Astrocyte of the spinal cord (primary cell): ENCODE data around the gene EDEM3.
"Not testable (repeated sequence)": the region's sequence is repeated elsewhere in the genome, so short reads cannot be mapped to it uniquely, and the experiment has no call there.

Experiments
- DNase-seq: peaks from one replicate; pipeline ENCODE4 v3.0.0; 2011; ENCODE audit warnings: low read depth, low spot score
- H3K4me3 ChIP-seq: 2 replicates; pipeline ENCODE4 v1.5.1; 2011; ENCODE audit warnings: low read depth, mild to moderate bottlenecking, low read length, moderate library complexity
- in situ Hi-C: cut with HindIII; loops from 2 replicates; pipeline ENCODE4 v1.10.0; 2017; ENCODE audit warnings: low sequenced_read_pairs
- TF ChIP-seq, protein P1 (sequence below): IDR thresholded peaks from 2 replicates; pipeline ENCODE4 v1.5.1; 2012; ENCODE audit warnings: low read depth, mild to moderate bottlenecking, low read length, inconsistent platforms

The EDEM3 gene

GRCh38 chr1:184770181-184770979, 15.7 kb upstream of the EDEM3 start:
- H3K4me3 ChIP-seq = no peak overlapping the region
- in situ Hi-C loops = no loop called here
- TF ChIP-seq, protein P1, sequence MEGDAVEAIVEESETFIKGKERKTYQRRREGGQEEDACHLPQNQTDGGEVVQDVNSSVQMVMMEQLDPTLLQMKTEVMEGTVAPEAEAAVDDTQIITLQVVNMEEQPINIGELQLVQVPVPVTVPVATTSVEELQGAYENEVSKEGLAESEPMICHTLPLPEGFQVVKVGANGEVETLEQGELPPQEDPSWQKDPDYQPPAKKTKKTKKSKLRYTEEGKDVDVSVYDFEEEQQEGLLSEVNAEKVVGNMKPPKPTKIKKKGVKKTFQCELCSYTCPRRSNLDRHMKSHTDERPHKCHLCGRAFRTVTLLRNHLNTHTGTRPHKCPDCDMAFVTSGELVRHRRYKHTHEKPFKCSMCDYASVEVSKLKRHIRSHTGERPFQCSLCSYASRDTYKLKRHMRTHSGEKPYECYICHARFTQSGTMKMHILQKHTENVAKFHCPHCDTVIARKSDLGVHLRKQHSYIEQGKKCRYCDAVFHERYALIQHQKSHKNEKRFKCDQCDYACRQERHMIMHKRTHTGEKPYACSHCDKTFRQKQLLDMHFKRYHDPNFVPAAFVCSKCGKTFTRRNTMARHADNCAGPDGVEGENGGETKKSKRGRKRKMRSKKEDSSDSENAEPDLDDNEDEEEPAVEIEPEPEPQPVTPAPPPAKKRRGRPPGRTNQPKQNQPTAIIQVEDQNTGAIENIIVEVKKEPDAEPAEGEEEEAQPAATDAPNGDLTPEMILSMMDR = no peak
- no peak for DNase-seq

- no peak overlapping the region for H3K4me3 ChIP-seq
- TF ChIP-seq, protein P1 = no peak
- DNase-seq = no peak
- in situ Hi-C loops = no loop called here
Observed at GRCh38 chr1:184769241-184769640, 14.6 kb upstream of the EDEM3 start.

DNA sequence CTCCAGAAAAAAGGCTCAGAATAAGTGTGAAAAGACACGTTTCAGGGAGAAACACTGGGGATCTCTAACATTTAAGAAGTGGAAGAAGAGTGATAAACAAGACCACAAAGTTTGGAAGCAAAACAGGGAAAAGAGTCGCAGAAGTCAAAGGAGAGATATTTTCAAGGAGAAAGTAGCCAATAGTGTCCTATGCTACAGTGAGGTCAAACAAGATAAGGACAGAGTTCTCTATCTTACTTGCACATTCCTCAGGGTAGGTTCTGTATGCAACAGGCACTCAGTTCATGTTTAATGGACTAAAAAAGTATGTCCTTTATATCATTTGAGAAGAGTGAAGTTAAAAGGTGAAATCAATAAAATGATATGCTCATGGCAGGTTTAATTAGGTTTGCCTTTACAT, 13.8 kb upstream of the EDEM3 start:
- H3K4me3 ChIP-seq = no peak overlapping the region
- no peak for DNase-seq
- in situ Hi-C loops = no loop called here
- TF ChIP-seq, protein P1 = no peak

DNA sequence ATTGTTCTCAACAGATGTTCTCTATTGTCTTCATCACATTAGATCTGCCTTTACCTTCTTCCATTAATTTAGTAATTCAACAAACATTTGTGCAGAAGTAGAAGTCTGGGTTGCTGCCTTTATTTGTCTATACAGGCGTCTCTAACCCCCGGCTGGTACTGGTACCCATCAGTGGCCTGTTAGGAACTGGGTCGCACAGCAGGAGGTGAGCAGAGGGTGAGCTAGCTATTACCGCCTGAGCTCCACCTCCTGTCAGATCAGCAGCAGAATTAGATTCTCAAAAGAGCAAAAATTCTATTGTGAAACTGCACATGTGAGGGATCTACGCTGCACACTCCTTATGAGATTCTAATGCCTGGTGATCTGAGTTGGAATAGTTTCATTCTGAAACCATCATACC, 12.9 kb upstream of the EDEM3 start:
- no peak overlapping the region for H3K4me3 ChIP-seq
- in situ Hi-C loops = no loop called here

GRCh38 chr1:184764483-184764882, 9.8 kb upstream of the EDEM3 start:
- in situ Hi-C loops = no loop called here
- TF ChIP-seq, protein P1 = no peak
- H3K4me3 ChIP-seq = no peak overlapping the region
- DNase-seq = no peak

More for the DNA sequence above, 12.9 kb upstream of the EDEM3 start:
- DNase-seq = no peak
- TF ChIP-seq, protein P1 = no peak

DNA sequence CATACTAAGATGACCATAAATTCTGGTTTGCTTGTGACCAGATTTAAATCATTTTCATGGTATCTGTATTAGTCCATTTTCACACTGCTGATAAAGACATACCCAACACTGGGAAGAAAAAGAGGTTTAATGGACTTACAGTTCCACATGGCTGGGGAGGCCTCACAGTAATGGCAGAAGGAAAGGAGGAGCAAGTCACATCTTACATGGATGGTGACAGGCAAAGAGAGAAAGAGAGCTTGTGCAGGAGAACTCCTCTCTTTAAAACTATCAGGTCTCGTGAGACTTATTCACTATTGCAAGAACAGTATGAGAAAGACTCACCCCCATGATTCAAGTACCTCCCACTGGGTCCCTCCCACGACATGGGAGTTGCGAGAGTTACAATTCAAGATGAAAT, 8.9 kb upstream of the EDEM3 start:
- in situ Hi-C loops, DNase-seq, H3K4me3 ChIP-seq: not testable (repeated sequence)

DNA sequence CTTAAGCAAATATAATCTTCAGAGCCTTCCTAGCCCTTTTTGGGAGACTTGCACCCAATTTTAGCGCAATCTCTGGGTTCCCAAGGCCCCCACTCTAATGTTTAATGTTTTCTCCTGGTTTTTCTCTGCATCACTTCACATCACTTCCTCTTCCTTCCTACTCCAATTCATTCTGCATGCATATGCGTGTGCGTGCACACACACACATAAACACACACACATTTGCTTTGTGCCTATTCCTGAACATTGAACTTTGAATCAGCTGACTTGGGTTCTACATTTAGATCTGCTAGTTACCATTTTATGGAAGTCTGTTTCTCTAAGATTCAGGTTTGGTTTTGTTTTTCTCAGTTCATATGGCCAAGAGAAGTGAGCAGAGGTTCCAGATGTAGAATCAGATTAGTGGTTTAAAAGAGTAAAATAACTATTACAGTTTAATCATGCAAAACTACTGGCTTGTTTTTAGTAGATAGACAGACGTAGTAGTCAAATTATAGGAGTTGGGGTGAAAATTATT, 7.4 kb upstream of the EDEM3 start:
- no peak overlapping the region for H3K4me3 ChIP-seq
- no peak for DNase-seq
- in situ Hi-C loops = no loop called here
- TF ChIP-seq, protein P1 = no peak
